GM18508 (cell line): ENCODE measurements around the gene PMM2.

Source experiments
- ATAC-seq: cut with Tn5 transposase; IDR thresholded peaks from one replicate; pipeline ENCODE4 v1.9.1; 2021; ENCODE audit warnings: moderate number of reproducible peaks; ENCODE audit not compliant: insufficient read depth, unreplicated experiment

The PMM2 gene

GRCh38 chr16:8882041-8882617 lies 84.5 kb downstream of the PMM2 start, which contains the start of gene LITAFD:
Gene LITAFD, plus strand, starts transcription at chr16:8882351. Its CDS starts 2,005 bp downstream, at chr16:8884356.
- ATAC-seq, result no peak

DNA sequence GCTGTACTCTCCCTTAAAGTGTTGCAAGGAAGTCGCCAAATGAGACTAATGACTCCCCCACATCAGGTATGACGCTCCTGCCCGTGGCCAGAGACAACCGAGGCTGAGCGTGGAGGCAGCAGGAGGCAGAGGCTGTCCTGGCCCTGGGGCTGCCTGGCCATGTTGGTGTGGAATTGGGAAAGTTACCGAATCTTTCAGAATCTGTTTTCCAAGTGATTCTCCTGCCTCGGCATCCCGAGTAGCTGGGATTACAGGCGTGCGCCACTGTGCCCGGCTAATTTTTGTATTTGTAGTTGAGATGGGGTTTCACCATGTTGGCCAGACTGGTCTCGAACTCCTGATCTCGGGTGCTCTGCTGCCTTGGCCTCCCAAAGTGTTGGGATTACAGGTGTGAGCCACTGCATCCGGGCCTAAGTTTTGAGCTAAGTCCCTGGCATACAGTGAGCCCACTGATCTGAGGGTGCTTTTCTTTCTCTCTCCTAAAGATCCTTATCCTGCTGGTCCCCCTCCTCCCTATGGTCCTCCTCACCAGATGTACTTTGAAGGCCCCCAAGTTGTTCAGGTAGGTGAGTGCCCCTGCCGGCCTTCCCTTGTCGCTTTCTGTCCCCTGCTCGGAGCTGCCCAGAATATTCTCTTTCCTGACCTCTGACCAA lies 85.2 kb downstream of the PMM2 start:
- ATAC-seq, result no peak

DNA sequence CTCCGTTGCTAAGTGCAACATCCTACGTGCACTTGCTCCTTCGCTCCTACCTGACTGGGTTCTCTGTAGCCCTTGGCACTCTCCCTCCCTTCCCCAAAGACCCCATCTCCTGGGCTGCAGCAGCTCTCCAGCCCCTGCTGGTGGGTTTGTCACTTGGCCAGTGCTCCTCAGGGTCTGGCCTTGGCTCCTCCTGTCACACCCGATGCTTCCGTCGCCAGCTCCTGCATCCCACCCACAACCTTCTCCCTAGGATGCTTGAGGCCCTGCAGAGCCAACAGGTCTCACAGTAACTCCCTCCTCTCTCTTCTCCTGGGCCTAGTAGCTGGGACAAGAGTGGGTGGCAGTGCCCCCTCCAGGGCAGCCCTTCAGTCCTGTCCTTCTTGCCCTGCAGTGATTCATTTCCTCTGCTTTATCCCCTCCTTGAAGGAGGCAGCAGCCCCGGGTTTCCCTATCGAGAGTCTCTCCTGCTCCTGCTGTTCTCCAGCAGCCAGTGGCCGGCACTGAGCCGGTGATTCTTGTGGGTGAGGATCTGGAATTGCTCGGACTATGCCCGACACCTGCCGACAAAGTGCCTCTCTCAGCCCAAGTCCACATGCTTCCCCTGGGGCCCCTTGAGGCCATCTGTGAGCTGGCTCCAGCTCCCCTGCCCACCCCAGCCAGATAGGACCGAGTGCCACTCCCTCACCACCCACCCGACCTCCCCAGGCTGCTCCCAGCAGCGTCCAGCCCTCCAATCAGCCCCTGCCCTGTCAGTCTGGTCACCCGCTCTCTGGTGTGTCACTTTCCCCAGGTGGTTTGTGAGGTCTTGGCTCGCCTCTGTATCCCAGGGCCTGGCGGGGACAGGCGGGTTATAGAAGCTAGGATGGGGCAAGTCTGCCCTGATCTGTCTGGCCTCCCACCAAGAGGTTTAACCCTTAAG lies 88.3 kb downstream of the PMM2 start:
- ATAC-seq, result no peak

DNA sequence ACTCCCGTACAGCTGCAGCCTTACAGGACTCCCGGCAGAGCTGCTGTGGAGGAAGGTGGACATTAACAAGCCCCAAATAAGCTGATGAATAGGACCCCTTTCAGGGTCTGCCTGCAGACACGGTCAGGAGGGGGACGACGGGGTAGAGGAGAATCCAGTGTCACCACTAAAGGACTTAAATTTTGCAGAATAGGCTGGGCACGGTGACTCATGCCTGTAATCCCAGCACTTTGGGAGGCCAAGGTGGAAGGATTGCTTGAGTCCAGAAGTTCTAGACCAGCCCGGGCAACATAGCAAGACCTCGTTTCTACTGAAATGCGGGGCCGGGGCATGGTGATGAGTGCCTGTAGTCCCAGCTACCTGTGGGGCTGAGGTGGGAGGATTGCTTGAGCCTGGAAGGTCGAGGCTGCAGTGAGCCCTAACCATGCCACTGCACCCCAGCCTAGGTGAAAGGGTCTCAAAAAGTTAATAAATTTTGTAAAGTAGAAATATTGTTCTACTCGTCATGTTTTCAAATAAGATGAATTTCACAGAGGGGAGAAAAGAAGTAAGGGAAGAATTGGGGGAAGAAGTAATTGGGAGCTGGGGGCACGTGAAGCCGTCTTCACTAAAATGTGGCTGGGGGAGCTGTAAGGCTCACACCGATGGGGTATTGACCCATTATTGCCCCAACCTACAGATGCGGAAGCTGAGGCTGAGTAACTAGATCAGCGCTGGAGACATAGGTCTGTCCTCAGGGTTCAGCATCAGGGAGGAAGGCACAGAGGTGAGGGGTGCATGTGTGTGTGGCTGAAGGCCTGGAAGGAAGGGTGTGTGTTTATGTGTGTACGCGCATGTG lies 89.2 kb downstream of the PMM2 start:
- no peak for ATAC-seq

DNA sequence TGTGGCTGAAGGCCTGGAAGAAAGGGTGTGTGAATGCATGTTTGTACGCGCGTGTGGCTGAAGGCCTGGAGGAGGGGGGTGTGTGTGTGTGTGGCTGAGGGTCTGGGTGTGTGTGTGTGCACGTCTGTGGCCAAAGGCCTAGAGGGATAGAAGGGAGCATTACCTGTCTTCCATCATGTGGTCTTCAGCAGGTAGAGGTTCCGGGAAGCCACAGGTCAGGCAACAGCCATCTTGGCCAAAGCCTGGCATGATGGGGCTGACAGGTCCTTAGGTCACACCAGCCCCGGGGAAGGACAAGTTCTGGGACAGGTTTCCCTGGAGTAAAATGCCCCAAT lies 89.8 kb downstream of the PMM2 start:
- no peak for ATAC-seq

GRCh38 chr16:8887952-8888560 lies 90.4 kb downstream of the PMM2 start:
- no peak for ATAC-seq

DNA sequence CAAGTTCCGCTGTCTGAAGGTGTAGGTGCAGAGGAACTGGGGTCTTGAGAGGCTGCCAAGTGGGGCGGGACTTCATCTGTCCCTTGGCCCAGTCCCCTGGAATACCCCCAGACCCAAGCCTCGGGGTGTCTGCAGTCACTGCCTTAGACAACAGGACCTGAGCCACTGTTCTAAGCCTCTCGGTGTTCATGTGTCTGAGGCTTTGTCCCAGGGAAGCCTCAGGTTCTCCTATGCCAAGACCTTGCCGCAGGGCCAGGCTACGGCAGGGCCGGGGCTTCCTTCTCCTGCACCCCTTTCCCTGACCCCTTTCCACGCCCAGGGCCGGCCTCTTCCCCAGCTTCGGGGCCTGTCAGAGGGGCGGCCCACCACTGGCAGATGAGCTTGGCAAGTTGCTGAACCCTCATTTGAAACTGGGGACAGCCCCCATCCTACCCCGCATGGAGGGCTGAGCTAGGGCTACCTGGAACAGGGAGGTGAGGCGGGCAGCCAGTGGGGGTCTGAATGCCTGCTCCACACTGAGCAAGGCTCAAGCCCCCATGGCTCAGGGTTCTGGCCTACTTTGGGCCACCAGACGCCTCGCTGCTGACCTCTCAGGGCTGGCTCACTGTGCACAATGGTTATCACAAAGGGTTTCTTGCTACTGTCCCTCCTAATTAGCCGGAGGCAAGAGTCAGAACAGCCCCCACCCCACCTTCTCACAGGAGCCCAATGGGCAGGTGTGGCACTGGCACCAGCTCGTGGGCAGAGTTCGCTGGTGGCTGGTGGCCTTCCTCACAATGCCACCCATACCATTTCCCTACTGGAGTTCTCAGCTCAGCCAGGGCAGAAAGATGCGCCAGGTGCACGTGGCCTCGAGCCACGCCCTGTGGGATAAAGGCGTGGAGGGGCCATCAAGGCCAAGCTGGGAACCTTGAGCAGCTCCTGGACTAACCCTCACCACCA lies 91.6 kb downstream of the PMM2 start:
- ATAC-seq, result no peak

- no peak for ATAC-seq
These were observed 92.4 kb downstream of the PMM2 start for GRCh38 chr16:8889893-8890548.

DNA sequence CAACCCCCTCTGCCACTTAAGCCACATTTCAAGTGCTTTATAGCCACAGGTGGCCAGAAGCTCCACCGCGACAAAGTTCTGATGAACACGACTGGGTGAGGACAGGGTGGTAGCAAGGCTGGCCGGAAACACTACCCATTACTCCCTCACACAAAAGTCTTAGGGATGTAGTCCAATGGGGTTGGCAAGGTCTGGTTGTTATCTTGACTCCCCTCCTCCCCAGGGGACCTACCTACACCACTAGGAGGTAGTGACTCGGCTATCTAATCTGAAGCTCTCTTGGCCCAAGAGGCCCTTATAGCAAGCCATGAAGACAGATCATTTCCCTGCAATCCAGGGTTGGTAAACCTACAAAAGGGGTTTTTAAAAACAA lies 92.9 kb downstream of the PMM2 start:
- ATAC-seq, result no peak

GRCh38 chr16:8892101-8892575 lies 94.5 kb downstream of the PMM2 start:
- ATAC-seq, result peak; percentile 17

- ATAC-seq, result no peak
These were observed 95.8 kb downstream of the PMM2 start for GRCh38 chr16:8893426-8893825.

GRCh38 chr16:8893976-8894690 lies 96.5 kb downstream of the PMM2 start:
- no peak for ATAC-seq

GRCh38 chr16:8894736-8895334 lies 97.2 kb downstream of the PMM2 start:
- ATAC-seq, result no peak

GRCh38 chr16:8898660-8899318 lies 101.2 kb downstream of the PMM2 start:
- ATAC-seq, result no peak
